Parathyroid adenoma (tissue), 2 donors: Measurements from ENCODE around the gene PTPRJ.
A peak's percentile ranks its signal among the peaks of the same experiment; 100 is the strongest.

Experiments
- H2AFZ ChIP-seq: fragments of 300-600 bp; sonication (generic); one replicate; pipeline ENCODE4 v1.7.0; 2017; ENCODE audit warnings: antibody characterized with exemption, mild to moderate bottlenecking
- H3K27ac ChIP-seq: fragments of 300-600 bp; sonication (generic); one replicate; pipeline ENCODE4 v1.7.0; 2017
- H3K27me3 ChIP-seq: fragments of 300-600 bp; sonication (generic); one replicate; pipeline ENCODE4 v1.7.0; 2017; ENCODE audit warnings: low read length; ENCODE audit not compliant: control insufficient read depth, insufficient read depth
- H3K36me3 ChIP-seq: fragments of 300-600 bp; sonication (generic); one replicate; pipeline ENCODE4 v1.7.0; 2017; ENCODE audit warnings: low read length; ENCODE audit not compliant: control insufficient read depth, insufficient read depth
- H3K4me1 ChIP-seq: fragments of 300-600 bp; sonication (generic); one replicate; pipeline ENCODE4 v1.7.0; 2017; ENCODE audit warnings: control low read depth
- H3K4me2 ChIP-seq: fragments of 300-600 bp; sonication (generic); one replicate; pipeline ENCODE4 v1.7.0; 2017; ENCODE audit warnings: low read length
- H3K4me3 ChIP-seq: fragments of 300-600 bp; sonication (generic); one replicate; pipeline ENCODE4 v1.7.0; 2017; ENCODE audit warnings: low read depth, low read length
- H3K79me2 ChIP-seq: fragments of 300-600 bp; sonication (generic); one replicate; pipeline ENCODE4 v1.7.0; 2017; ENCODE audit warnings: control low read depth
- H3K9ac ChIP-seq: fragments of 300-600 bp; sonication (generic); one replicate; pipeline ENCODE4 v1.7.0; 2017; ENCODE audit warnings: mild to moderate bottlenecking
- H3K9me3 ChIP-seq: fragments of 300-600 bp; sonication (generic); one replicate; pipeline ENCODE4 v1.7.0; 2017; ENCODE audit warnings: low read length; ENCODE audit not compliant: control insufficient read depth
- TF ChIP-seq, protein P1 (sequence below): fragments of 300-600 bp; sonication (generic); IDR thresholded peaks from one replicate; pipeline ENCODE4 v1.7.0; 2017; ENCODE audit warnings: antibody characterized with exemption, mild to moderate bottlenecking
- donor health status: primary hyperparathyroidism.

Gene PTPRJ

DNA sequence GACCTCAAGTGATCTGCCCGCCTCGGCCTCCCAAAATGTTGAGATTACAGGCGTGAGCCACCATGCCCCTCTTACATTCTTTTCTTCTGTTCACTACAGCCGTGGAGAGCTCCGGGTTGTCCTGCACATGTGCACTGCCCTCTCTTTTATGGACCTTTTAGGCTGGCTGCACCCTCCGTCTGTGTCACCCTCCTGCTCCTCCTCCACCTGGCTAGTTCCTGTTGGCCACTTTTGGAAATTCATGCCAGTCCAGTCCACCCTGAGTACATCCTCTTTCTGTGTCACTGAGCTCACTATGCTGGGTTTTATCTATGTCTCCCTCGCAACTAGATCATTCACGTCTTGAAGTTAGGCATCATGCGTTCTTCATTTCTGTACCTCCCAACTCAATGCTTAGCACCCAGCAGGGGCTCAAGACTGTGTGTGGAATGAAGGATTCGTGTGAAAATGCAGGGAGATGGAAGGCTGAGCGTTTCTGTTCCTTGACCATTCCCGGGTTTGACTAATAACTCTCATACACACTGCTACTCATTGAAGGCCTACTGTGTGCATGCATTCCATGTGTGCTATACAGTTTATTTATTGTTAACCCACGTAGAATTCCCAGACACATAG is 60.6 kb downstream of the PTPRJ start:
- peaks cover 2% of the 10 kb centered on the region for H3K4me1 ChIP-seq
- no peaks in the 10 kb centered on the region for H3K79me2 ChIP-seq
- H3K4me3 ChIP-seq = no peak overlapping the region
- H3K27me3 ChIP-seq = no peaks in the 10 kb centered on the region
- no peak overlapping the region for H3K27ac ChIP-seq
- H3K4me2 ChIP-seq = no peak overlapping the region
- TF ChIP-seq, protein P1, sequence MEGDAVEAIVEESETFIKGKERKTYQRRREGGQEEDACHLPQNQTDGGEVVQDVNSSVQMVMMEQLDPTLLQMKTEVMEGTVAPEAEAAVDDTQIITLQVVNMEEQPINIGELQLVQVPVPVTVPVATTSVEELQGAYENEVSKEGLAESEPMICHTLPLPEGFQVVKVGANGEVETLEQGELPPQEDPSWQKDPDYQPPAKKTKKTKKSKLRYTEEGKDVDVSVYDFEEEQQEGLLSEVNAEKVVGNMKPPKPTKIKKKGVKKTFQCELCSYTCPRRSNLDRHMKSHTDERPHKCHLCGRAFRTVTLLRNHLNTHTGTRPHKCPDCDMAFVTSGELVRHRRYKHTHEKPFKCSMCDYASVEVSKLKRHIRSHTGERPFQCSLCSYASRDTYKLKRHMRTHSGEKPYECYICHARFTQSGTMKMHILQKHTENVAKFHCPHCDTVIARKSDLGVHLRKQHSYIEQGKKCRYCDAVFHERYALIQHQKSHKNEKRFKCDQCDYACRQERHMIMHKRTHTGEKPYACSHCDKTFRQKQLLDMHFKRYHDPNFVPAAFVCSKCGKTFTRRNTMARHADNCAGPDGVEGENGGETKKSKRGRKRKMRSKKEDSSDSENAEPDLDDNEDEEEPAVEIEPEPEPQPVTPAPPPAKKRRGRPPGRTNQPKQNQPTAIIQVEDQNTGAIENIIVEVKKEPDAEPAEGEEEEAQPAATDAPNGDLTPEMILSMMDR = no peak
- no peaks in the 10 kb centered on the region for H3K36me3 ChIP-seq
- H3K9me3 ChIP-seq = no peaks in the 10 kb centered on the region
- H3K9ac ChIP-seq = no peak overlapping the region
- no peak overlapping the region for H2AFZ ChIP-seq

DNA sequence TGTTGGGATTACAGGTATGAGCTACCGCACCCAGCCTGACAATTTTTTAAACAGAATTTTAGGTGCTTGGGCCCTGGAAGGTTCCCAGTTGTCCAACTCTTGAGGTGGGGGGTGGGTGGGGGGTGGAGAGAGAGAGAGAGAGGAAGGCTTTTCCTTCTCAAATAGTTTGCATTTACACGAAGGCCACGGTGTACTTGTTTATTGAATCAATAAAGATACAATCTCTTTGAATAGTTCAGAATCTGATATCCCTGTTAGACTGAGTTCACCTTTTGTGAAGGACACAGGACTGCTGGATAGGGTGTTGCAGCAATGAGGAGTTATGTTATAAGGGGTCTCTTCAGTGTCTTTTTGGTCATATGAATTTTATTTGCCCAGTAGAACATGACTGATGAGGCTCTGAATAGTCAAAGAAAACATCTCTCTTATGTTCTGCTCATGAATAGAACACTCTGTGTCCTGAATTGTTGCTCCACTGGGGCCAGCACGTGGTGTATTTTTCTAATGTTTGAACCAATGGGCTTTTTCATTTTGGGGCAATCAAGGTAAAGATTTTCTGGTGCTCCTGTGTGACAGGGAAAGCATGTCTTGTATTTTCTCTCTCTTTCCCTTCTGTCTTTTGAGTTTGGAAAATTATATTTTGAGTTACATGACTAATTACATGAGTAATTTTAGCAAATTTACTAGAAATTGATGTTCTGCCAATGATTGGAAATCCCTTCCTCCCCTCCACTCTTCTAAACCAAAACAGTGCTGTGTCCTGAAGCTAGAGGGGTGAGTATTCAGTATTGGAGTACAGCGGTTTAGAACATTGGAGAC is 61.7 kb downstream of the PTPRJ start:
- Histone ChIP-seq H3K9ac (no peak overlapping the region), H3K4me1 (peaks cover 2% of the 10 kb centered on the region), H3K9me3 (no peaks in the 10 kb centered on the region), H2AFZ (no peak overlapping the region), H3K79me2 (no peaks in the 10 kb centered on the region), H3K4me3 (no peak overlapping the region), H3K27me3 (no peaks in the 10 kb centered on the region), H3K27ac (peak overlapping the region; percentile 42), H3K4me2 (peak overlapping the region; percentile 12), H3K36me3 (no peaks in the 10 kb centered on the region)
- TF ChIP-seq, protein P1 = no peak

DNA sequence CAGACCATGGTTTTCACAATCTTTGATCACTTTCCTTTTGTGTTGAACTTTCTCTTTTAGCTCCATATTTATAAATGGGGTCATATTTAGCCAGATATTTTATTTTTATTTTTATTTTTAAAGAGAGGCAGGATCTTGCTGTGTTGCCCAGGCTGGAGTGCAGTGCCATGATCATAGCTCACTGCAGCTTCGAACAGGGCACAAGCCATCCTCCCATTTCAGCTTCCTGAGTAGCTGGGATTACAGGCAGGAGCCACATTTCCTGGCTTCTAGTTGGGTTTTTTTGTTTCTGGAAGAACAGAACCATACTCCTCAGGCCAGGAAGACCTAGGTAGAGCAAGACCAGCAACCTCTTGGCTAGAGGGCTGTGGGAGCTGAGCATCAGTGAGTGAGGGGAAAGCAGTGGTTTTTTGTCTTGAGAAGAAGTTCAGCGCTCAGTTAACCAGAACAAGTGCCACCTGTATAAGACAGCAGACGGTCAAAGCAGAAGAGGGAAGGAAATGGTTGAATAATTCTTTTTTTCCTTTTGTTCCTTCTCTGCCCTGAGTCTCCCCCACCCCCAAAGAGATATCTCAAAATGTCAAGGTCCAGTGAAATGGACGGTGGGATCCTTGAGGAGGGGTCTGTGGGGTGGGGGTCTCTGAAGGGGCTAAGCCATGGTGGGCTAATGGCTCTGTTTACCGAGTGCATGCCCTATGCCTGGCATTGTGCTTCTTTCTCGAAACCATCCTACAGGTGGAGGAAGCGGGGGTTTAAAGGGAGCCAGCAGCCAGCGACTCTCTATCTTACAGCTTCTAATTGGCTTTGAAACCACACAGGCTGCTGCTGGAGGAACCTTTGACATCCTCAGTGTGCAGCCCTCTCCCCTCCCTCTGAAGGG is 63.0 kb downstream of the PTPRJ start:
- H3K4me3 ChIP-seq = no peak overlapping the region
- H3K4me2 ChIP-seq = no peak overlapping the region
- H3K9ac ChIP-seq = no peak overlapping the region
- H3K9me3 ChIP-seq = no peaks in the 10 kb centered on the region
- no peaks in the 10 kb centered on the region for H3K36me3 ChIP-seq
- peaks cover 2% of the 10 kb centered on the region for H3K4me1 ChIP-seq
- H2AFZ ChIP-seq = no peak overlapping the region
- H3K27me3 ChIP-seq = no peaks in the 10 kb centered on the region
- TF ChIP-seq, protein P1 = no peak
- H3K27ac ChIP-seq = no peak overlapping the region
- H3K79me2 ChIP-seq = no peaks in the 10 kb centered on the region

DNA sequence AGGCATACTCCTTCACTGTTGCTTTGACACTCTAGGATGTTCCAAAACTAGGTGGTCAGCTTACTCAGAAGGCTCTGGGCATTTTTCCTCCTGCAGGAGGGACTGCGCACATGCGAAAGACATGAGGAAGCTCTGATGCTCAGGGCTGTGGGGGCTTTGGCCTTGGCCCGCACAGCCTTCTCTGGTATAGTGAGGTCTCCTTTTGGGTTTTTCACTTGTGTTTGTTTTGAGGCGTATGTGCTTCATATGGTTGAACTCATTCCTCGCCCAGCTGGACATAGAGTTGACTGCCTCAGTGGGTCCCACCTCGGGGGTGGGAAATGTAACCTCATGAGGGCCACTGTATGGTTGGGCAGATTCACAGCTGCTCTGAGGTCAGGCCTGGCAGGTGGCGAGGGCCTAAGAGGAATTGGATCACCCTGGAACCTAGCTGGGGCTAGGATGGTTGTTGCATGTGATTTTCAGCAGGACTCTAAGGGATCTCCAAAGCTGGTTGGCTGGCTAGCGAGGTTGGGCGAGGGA is 63.7 kb downstream of the PTPRJ start:
- no peaks in the 10 kb centered on the region for H3K27me3 ChIP-seq
- no peak overlapping the region for H2AFZ ChIP-seq
- no peak overlapping the region for H3K4me3 ChIP-seq
- H3K79me2 ChIP-seq = no peaks in the 10 kb centered on the region
- H3K4me2 ChIP-seq = no peak overlapping the region
- H3K4me1 ChIP-seq = peaks cover 2% of the 10 kb centered on the region
- no peak overlapping the region for H3K9ac ChIP-seq
- no peaks in the 10 kb centered on the region for H3K9me3 ChIP-seq
- H3K27ac ChIP-seq = no peak overlapping the region
- no peaks in the 10 kb centered on the region for H3K36me3 ChIP-seq
- TF ChIP-seq, protein P1 = no peak
